ENCODE measurements around the gene RSBN1. TPM values are rescaled to one million over a fixed set of nuclear protein-coding genes. Genes with fewer than 3 reads are reported as not detected.

RSBN1 gene
- total and polyA plus RNA-seq, 2 donors (not counting 1 experiment from before 2014, with no cell fraction given): 9.4 to 10.2 TPM

GRCh38 chr1:113859478-113860175 lies 47.4 kb upstream of the RSBN1 start:
- peak overlapping the region; percentile 87 for H2AFZ ChIP-seq (ENCODE audit: low read length)
- H3K9ac ChIP-seq (ENCODE audit: insufficient read depth, low read length): no peak overlapping the region
- H3K4me1 ChIP-seq (ENCODE audit: control insufficient read depth, extremely low read depth, insufficient read depth, low read length): peaks cover 12% of the 10 kb centered on the region
- H3K36me3 ChIP-seq (ENCODE audit: control insufficient read depth, insufficient read depth, low read length): no peaks in the 10 kb centered on the region
- H4K20me1 ChIP-seq (ENCODE audit: control insufficient read depth, extremely low read depth, insufficient read depth, low read length): no peaks in the 10 kb centered on the region
- no peak overlapping the region for H3K4me3 ChIP-seq (replicated peaks in 1 of 4; ENCODE audit: control extremely low read depth in 1 of 4, insufficient read depth in 1 of 4, low read depth in 3 of 4, low read length in 4 of 4)
- TF ChIP-seq EZH2 (IDR thresholded peaks at IDR 0.05; ENCODE audit: low read length, missing control alignments) (no peak), CTCF (conservative IDR thresholded peaks at IDR 0.05 in 1 of 2, IDR thresholded peaks at IDR 0.05 in 1 of 2; ENCODE audit: low read depth in 1 of 2, low read length in 2 of 2) (no peak)
- no peaks in the 10 kb centered on the region for H3K79me2 ChIP-seq (ENCODE audit: control insufficient read depth, insufficient read depth, low read length)
- no peak for DNase-seq (ENCODE audit: low read depth in 2 of 2)
- no peak overlapping the region for H3K27ac ChIP-seq (ENCODE audit: insufficient read depth, low read length)
- peak overlapping the region; percentile 30 for H3K4me2 ChIP-seq (ENCODE audit: extremely low read depth, insufficient read depth, low read length)
- H3K9me3 ChIP-seq (ENCODE audit: control insufficient read depth, insufficient read depth, low read depth, low read length): no peaks in the 10 kb centered on the region
- H3K27me3 ChIP-seq (ENCODE audit: control insufficient read depth, insufficient read depth, low read length): no peaks in the 10 kb centered on the region

- no peak for TF ChIP-seq CTCF (conservative IDR thresholded peaks at IDR 0.05 in 1 of 2, IDR thresholded peaks at IDR 0.05 in 1 of 2; ENCODE audit: low read depth in 1 of 2, low read length in 2 of 2)
- no peak for TF ChIP-seq EZH2 (IDR thresholded peaks at IDR 0.05; ENCODE audit: low read length, missing control alignments)
- Histone ChIP-seq H3K4me2 (ENCODE audit: extremely low read depth, insufficient read depth, low read length) (no peak overlapping the region), H2AFZ (ENCODE audit: low read length) (no peak overlapping the region), H3K79me2 (ENCODE audit: control insufficient read depth, insufficient read depth, low read length) (no peaks in the 10 kb centered on the region), H3K27ac (ENCODE audit: insufficient read depth, low read length) (no peak overlapping the region), H3K4me3 (replicated peaks in 1 of 4; ENCODE audit: control extremely low read depth in 1 of 4, insufficient read depth in 1 of 4, low read depth in 3 of 4, low read length in 4 of 4) (no peak overlapping the region), H3K27me3 (ENCODE audit: control insufficient read depth, insufficient read depth, low read length) (no peaks in the 10 kb centered on the region), H3K4me1 (ENCODE audit: control insufficient read depth, extremely low read depth, insufficient read depth, low read length) (peaks cover 12% of the 10 kb centered on the region), H3K9ac (ENCODE audit: insufficient read depth, low read length) (no peak overlapping the region), H3K36me3 (ENCODE audit: control insufficient read depth, insufficient read depth, low read length) (no peaks in the 10 kb centered on the region), H4K20me1 (ENCODE audit: control insufficient read depth, extremely low read depth, insufficient read depth, low read length) (no peaks in the 10 kb centered on the region), H3K9me3 (ENCODE audit: control insufficient read depth, insufficient read depth, low read depth, low read length) (no peaks in the 10 kb centered on the region)
- DNase-seq (ENCODE audit: low read depth in 2 of 2): no peak
Measured at GRCh38 chr1:113858982-113859381, 46.7 kb upstream of the RSBN1 start.

GRCh38 chr1:113858418-113858817 lies 46.1 kb upstream of the RSBN1 start:
- no peak for DNase-seq (ENCODE audit: low read depth in 2 of 2)
- Histone ChIP-seq H3K4me2 (ENCODE audit: extremely low read depth, insufficient read depth, low read length) (no peak overlapping the region), H3K4me3 (replicated peaks in 1 of 4; ENCODE audit: control extremely low read depth in 1 of 4, insufficient read depth in 1 of 4, low read depth in 3 of 4, low read length in 4 of 4) (no peak overlapping the region), H2AFZ (ENCODE audit: low read length) (no peak overlapping the region), H3K9ac (ENCODE audit: insufficient read depth, low read length) (no peak overlapping the region), H3K79me2 (ENCODE audit: control insufficient read depth, insufficient read depth, low read length) (no peaks in the 10 kb centered on the region), H3K9me3 (ENCODE audit: control insufficient read depth, insufficient read depth, low read depth, low read length) (no peaks in the 10 kb centered on the region), H3K27ac (ENCODE audit: insufficient read depth, low read length) (no peak overlapping the region), H3K27me3 (ENCODE audit: control insufficient read depth, insufficient read depth, low read length) (no peaks in the 10 kb centered on the region), H4K20me1 (ENCODE audit: control insufficient read depth, extremely low read depth, insufficient read depth, low read length) (no peaks in the 10 kb centered on the region), H3K36me3 (ENCODE audit: control insufficient read depth, insufficient read depth, low read length) (no peaks in the 10 kb centered on the region), H3K4me1 (ENCODE audit: control insufficient read depth, extremely low read depth, insufficient read depth, low read length) (peaks cover 12% of the 10 kb centered on the region)
- TF ChIP-seq EZH2 (IDR thresholded peaks at IDR 0.05; ENCODE audit: low read length, missing control alignments) (no peak), CTCF (conservative IDR thresholded peaks at IDR 0.05 in 1 of 2, IDR thresholded peaks at IDR 0.05 in 1 of 2; ENCODE audit: low read depth in 1 of 2, low read length in 2 of 2) (no peak)

Data from fibroblast of lung (primary cell).